K562 (cell line): ENCODE data around the gene DNAJC18. TPM values are rescaled to one million over a fixed set of nuclear protein-coding genes. Genes with fewer than 3 reads are reported as not detected.
A peak's percentile ranks its signal among the peaks of the same experiment; 100 is the strongest.

ENCODE experiments used
- CBX3 ChIP-seq, 2 experiments: IDR thresholded peaks; 1 replicate in 1 of 2; 2 replicates in 1 of 2; pipeline ENCODE4 v1.6.1; 2012; ENCODE audit warnings: inconsistent platforms in 2 of 2, low read length in 2 of 2, borderline replicate concordance in 1 of 2, control low read depth in 1 of 2
- DPF2 ChIP-seq: fragments of 450-650 bp; IDR thresholded peaks from 2 replicates; pipeline ENCODE4 v1.6.1; 2016
- ETV1 ChIP-seq: fragments of 450-650 bp; conservative IDR thresholded peaks from 2 replicates; pipeline ENCODE4 v1.6.1; 2016; ENCODE audit warnings: missing genetic modification characterization, control low read depth, low read depth, missing compliant biosample characterization
- FOXK2 ChIP-seq, 2 experiments: fragments of 450-650 bp; IDR thresholded peaks in 1 of 2; conservative IDR thresholded peaks in 1 of 2; 2 replicates each; pipeline ENCODE4 v1.6.1; 2016; ENCODE audit warnings: low read depth in 2 of 2, mild to moderate bottlenecking in 1 of 2
- HDAC1 ChIP-seq, 2 experiments: fragments of 450-650 bp; IDR thresholded peaks; 2 replicates each; pipeline ENCODE4 v1.6.1; 2016 to 2017; ENCODE audit warnings: inconsistent platforms in 1 of 2, mild to moderate bottlenecking in 1 of 2, moderate library complexity in 1 of 2
- HDGF ChIP-seq: fragments of 450-650 bp; IDR thresholded peaks from 2 replicates; pipeline ENCODE4 v1.6.1; 2016
- YY1 ChIP-seq, 3 experiments: IDR thresholded peaks; 2 replicates each; pipeline ENCODE4 v1.6.1; 2011; ENCODE audit warnings: low read length in 2 of 3, mild to moderate bottlenecking in 2 of 3, moderate library complexity in 2 of 3, borderline replicate concordance in 1 of 3, control low read depth in 1 of 3, low read depth in 1 of 3; ENCODE audit not compliant: insufficient read depth in 3 of 3, insufficient replicate concordance in 2 of 3, control insufficient read depth in 1 of 3, insufficient read length in 1 of 3; ENCODE audit errors: extremely low read depth in 1 of 3
- ZNF311 ChIP-seq: fragments of 250-450 bp; sonication (Bioruptor Pico); IDR thresholded peaks from 2 replicates; pipeline ENCODE4 v1.4.0; 2020; ENCODE audit warnings: mild to moderate bottlenecking, moderate library complexity
- polyA plus RNA-seq, 8 experiments: library from polyadenylated mRNA; depleted of rRNA in 4 of 8; stranded (reverse) in 5 of 8; unstranded in 3 of 8; fragments of >200 nt; fragmentation: Nextera tagmentation in 2 of 8; fragmentation: Illumina TruSeq in 1 of 8; extraction: Ambion mirVana in 2 of 8; extraction: Trizol in 1 of 8; gene quantifications; 2 replicates each; pipeline versions ENCODE4 v1.2.1 to v1.2.3, GENCODE V29; 2011 to 2014; ENCODE audit warnings: inconsistent platforms in 1 of 8, missing spikeins in 1 of 8
- total RNA-seq, 7 experiments: library from RNA; depleted of rRNA in 6 of 7; stranded (reverse); fragments of >200 nt in 6 of 7; fragmentation: Illumina TruSeq in 2 of 7; extraction: Trizol in 2 of 7; gene quantifications; 2 replicates each; pipeline versions ENCODE4 v1.2.1 to v1.2.3, GENCODE V29; 2011 to 2021; ENCODE audit warnings: low replicate concordance in 1 of 7
- TF ChIP-seq, protein P1 (sequence below): fragments of 450-650 bp; IDR thresholded peaks from 2 replicates; pipeline ENCODE4 v1.6.1; 2016; ENCODE audit warnings: mild to moderate bottlenecking, moderate library complexity
- TF ChIP-seq, protein P2 (sequence below), 2 experiments: fragments of 450-650 bp; conservative IDR thresholded peaks; 2 replicates each; pipeline ENCODE4 v1.6.1; 2017; ENCODE audit warnings: mild to moderate bottlenecking in 2 of 2, moderate library complexity in 2 of 2
- TF ChIP-seq, protein P3 (sequence below): fragments of 450-650 bp; formaldehyde crosslinking; IDR thresholded peaks from 2 replicates; pipeline ENCODE4 v1.4.0; 2022; ENCODE audit warnings: missing genetic modification characterization

The DNAJC18 gene
- total and polyA plus RNA-seq, 9 of the 15 experiments (the other 6 are each of a cell fraction or from before 2014, with no cell fraction given): 1.5 to 13.3 (median 7.5) TPM

DNA sequence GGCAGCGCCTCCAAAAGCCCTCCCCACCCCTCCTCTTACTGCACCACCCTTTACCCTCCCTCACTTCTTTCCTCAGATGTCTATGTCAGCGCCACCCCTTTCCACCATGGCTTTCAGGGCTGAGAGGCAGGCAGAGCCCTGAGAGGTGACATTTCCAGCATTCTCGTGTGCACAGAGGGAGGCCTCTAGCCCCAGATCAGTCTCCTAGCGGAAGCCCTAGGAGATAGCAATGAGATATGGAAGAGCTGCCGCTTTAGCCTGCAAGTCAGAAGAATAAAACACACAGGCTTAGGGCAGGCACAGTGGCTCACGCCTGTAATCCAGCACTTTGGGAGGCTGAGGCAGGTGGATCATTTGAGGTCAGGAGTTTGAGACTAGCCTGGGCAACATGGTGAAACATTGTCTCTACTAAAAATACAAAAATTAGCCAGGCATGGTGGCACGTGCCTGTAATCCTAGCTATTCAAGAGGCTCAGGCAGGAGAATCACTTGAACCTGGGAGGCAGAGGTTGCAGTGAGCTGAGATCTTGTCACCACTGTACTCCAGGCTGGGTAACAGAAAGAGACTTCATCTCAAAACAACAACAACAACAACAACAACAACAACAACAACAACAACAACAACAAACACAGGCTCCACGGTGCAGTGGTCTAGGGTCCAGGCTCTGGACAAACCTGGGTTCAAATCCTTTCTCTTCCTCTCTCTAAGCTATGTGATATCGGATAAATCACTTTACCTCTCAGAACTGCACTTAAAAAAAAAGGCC, 39.5 kb upstream of the DNAJC18 start (continued):
- TF ChIP-seq, protein P1, sequence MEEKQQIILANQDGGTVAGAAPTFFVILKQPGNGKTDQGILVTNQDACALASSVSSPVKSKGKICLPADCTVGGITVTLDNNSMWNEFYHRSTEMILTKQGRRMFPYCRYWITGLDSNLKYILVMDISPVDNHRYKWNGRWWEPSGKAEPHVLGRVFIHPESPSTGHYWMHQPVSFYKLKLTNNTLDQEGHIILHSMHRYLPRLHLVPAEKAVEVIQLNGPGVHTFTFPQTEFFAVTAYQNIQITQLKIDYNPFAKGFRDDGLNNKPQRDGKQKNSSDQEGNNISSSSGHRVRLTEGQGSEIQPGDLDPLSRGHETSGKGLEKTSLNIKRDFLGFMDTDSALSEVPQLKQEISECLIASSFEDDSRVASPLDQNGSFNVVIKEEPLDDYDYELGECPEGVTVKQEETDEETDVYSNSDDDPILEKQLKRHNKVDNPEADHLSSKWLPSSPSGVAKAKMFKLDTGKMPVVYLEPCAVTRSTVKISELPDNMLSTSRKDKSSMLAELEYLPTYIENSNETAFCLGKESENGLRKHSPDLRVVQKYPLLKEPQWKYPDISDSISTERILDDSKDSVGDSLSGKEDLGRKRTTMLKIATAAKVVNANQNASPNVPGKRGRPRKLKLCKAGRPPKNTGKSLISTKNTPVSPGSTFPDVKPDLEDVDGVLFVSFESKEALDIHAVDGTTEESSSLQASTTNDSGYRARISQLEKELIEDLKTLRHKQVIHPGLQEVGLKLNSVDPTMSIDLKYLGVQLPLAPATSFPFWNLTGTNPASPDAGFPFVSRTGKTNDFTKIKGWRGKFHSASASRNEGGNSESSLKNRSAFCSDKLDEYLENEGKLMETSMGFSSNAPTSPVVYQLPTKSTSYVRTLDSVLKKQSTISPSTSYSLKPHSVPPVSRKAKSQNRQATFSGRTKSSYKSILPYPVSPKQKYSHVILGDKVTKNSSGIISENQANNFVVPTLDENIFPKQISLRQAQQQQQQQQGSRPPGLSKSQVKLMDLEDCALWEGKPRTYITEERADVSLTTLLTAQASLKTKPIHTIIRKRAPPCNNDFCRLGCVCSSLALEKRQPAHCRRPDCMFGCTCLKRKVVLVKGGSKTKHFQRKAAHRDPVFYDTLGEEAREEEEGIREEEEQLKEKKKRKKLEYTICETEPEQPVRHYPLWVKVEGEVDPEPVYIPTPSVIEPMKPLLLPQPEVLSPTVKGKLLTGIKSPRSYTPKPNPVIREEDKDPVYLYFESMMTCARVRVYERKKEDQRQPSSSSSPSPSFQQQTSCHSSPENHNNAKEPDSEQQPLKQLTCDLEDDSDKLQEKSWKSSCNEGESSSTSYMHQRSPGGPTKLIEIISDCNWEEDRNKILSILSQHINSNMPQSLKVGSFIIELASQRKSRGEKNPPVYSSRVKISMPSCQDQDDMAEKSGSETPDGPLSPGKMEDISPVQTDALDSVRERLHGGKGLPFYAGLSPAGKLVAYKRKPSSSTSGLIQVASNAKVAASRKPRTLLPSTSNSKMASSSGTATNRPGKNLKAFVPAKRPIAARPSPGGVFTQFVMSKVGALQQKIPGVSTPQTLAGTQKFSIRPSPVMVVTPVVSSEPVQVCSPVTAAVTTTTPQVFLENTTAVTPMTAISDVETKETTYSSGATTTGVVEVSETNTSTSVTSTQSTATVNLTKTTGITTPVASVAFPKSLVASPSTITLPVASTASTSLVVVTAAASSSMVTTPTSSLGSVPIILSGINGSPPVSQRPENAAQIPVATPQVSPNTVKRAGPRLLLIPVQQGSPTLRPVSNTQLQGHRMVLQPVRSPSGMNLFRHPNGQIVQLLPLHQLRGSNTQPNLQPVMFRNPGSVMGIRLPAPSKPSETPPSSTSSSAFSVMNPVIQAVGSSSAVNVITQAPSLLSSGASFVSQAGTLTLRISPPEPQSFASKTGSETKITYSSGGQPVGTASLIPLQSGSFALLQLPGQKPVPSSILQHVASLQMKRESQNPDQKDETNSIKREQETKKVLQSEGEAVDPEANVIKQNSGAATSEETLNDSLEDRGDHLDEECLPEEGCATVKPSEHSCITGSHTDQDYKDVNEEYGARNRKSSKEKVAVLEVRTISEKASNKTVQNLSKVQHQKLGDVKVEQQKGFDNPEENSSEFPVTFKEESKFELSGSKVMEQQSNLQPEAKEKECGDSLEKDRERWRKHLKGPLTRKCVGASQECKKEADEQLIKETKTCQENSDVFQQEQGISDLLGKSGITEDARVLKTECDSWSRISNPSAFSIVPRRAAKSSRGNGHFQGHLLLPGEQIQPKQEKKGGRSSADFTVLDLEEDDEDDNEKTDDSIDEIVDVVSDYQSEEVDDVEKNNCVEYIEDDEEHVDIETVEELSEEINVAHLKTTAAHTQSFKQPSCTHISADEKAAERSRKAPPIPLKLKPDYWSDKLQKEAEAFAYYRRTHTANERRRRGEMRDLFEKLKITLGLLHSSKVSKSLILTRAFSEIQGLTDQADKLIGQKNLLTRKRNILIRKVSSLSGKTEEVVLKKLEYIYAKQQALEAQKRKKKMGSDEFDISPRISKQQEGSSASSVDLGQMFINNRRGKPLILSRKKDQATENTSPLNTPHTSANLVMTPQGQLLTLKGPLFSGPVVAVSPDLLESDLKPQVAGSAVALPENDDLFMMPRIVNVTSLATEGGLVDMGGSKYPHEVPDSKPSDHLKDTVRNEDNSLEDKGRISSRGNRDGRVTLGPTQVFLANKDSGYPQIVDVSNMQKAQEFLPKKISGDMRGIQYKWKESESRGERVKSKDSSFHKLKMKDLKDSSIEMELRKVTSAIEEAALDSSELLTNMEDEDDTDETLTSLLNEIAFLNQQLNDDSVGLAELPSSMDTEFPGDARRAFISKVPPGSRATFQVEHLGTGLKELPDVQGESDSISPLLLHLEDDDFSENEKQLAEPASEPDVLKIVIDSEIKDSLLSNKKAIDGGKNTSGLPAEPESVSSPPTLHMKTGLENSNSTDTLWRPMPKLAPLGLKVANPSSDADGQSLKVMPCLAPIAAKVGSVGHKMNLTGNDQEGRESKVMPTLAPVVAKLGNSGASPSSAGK: peak; percentile 68
- TF ChIP-seq ETV1 (tag) (peak; percentile 86), CBX3 (IDR thresholded peaks at IDR 0.05; ENCODE audit: borderline replicate concordance in 1 of 2, low read length in 2 of 2) (0 out of 3 replicates have a peak, but pooled peaks of 1 of the 2 experiments have one; percentile 41), HDAC1 (IDR thresholded peaks at IDR 0.05) (peak in 1 of 2 experiments; percentile 42; a peak in 1 of 4 replicates), YY1 (IDR thresholded peaks at IDR 0.05; ENCODE audit: borderline replicate concordance in 1 of 3, control insufficient read depth in 1 of 3, extremely low read depth in 1 of 3, insufficient read depth in 3 of 3, insufficient read length in 1 of 3, insufficient replicate concordance in 2 of 3, low read depth in 1 of 3, low read length in 2 of 3) (peak in 1 of 3 experiments; percentile 38), FOXK2 (conservative IDR thresholded peaks at IDR 0.05 in 1 of 2, IDR thresholded peaks at IDR 0.05 in 1 of 2; ENCODE audit: low read depth in 2 of 2) (peak; percentile 22 to 28; a peak in 2 of 4 replicates), HDGF (peak; percentile 14; the same call in 1 of the 2 replicates), ZNF311 (CRISPR knock-in tag) (0 out of 2 replicates have a peak, but pooled peaks have one; percentile 32), DPF2 (peak; percentile 59)
- TF ChIP-seq, protein P2, sequence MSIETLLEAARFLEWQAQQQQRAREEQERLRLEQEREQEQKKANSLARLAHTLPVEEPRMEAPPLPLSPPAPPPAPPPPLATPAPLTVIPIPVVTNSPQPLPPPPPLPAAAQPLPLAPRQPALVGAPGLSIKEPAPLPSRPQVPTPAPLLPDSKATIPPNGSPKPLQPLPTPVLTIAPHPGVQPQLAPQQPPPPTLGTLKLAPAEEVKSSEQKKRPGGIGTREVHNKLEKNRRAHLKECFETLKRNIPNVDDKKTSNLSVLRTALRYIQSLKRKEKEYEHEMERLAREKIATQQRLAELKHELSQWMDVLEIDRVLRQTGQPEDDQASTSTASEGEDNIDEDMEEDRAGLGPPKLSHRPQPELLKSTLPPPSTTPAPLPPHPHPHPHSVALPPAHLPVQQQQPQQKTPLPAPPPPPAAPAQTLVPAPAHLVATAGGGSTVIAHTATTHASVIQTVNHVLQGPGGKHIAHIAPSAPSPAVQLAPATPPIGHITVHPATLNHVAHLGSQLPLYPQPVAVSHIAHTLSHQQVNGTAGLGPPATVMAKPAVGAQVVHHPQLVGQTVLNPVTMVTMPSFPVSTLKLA (conservative IDR thresholded peaks at IDR 0.05): peak in 1 of 2 experiments; percentile 24; a peak in 1 of 4 replicates
- TF ChIP-seq, protein P3, sequence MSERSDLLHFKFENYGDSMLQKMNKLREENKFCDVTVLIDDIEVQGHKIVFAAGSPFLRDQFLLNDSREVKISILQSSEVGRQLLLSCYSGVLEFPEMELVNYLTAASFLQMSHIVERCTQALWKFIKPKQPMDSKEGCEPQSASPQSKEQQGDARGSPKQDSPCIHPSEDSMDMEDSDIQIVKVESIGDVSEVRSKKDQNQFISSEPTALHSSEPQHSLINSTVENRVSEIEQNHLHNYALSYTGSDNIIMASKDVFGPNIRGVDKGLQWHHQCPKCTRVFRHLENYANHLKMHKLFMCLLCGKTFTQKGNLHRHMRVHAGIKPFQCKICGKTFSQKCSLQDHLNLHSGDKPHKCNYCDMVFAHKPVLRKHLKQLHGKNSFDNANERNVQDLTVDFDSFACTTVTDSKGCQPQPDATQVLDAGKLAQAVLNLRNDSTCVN (CRISPR knock-in tag): peak; percentile 18; the same call in 1 of the 2 replicates
